Lung (tissue), 12 donors: ENCODE results near the gene LRRC17. TPM values are rescaled to one million over a fixed set of nuclear protein-coding genes. Genes with fewer than 3 reads are reported as not detected.

Source experiments
- ATAC-seq: fragments of 200-7000 bp; cut with Tn5 transposase; one replicate; pipeline ENCODE4 v1.9.1; 2020; ENCODE audit warnings: moderate number of reproducible peaks; ENCODE audit not compliant: insufficient read depth, low FRiP score
- DNase-seq, 3 donors: peaks; one replicate each; pipeline ENCODE4 v3.0.0-alpha.2; 2013 to 2017
- H3K27ac ChIP-seq, 2 donors: one replicate each; pipeline ENCODE4 v1.5.1; 2013; ENCODE audit warnings: mild to moderate bottlenecking in 2 of 2, moderate library complexity in 2 of 2, control low read depth in 1 of 2, inconsistent platforms in 1 of 2, low read depth in 1 of 2, low read length in 1 of 2
- H3K27me3 ChIP-seq, 3 donors: one replicate each; pipeline ENCODE4 v1.5.1; 2013; ENCODE audit warnings: low read length in 2 of 3; ENCODE audit not compliant: control insufficient read depth in 3 of 3, insufficient read depth in 3 of 3
- H3K36me3 ChIP-seq, 4 donors: one replicate each; pipeline ENCODE4 v1.5.1; 2013; ENCODE audit warnings: low read length in 4 of 4, mild to moderate bottlenecking in 1 of 4, moderate library complexity in 1 of 4; ENCODE audit not compliant: control insufficient read depth in 4 of 4, insufficient read depth in 4 of 4
- H3K4me1 ChIP-seq, 5 donors: one replicate each; pipeline ENCODE4 v1.5.1; 2013; ENCODE audit warnings: low read length in 5 of 5, mild to moderate bottlenecking in 2 of 5, moderate library complexity in 1 of 5; ENCODE audit not compliant: control insufficient read depth in 5 of 5, insufficient read depth in 5 of 5
- H3K4me3 ChIP-seq: one replicate; pipeline ENCODE4 v1.5.1; 2013; ENCODE audit warnings: mild to moderate bottlenecking, control low read depth, moderate library complexity
- H3K9ac ChIP-seq, 2 donors: one replicate each; pipeline ENCODE4 v1.5.1; 2013; ENCODE audit warnings: low read length in 2 of 2, control low read depth in 1 of 2; ENCODE audit not compliant: insufficient read depth in 1 of 2
- H3K9me3 ChIP-seq, 4 donors: one replicate each; pipeline ENCODE4 v1.5.1; 2013; ENCODE audit warnings: low read length in 3 of 4, mild to moderate bottlenecking in 1 of 4, moderate library complexity in 1 of 4; ENCODE audit not compliant: control insufficient read depth in 4 of 4, insufficient read depth in 3 of 4
- WGBS, 2 donors: extraction: QIAGEN DNeasy Blood & Tissue Kit; methylation state at CpG; one replicate each; pipeline ENCODE4 v1.1.7; 2013; 5-methylcytosine and 5-hydroxymethylcytosine counted together
- polyA plus RNA-seq, 2 donors: library from polyadenylated mRNA; stranded (reverse); fragments of 200-250 nt; gene quantifications; one replicate each; pipeline ENCODE4 v1.2.1, GENCODE V29; 2013
- total RNA-seq, 2 donors: library from RNA; depleted of rRNA in 1 of 2; stranded (reverse); fragments of >200 nt in 1 of 2; gene quantifications; one replicate each; pipeline ENCODE4 v1.2.1, GENCODE V29; 2014 to 2021
- TF ChIP-seq, protein P1 (sequence below): IDR thresholded peaks from 2 replicates; pipeline ENCODE4 v1.5.1; 2012; ENCODE audit warnings: mild to moderate bottlenecking; ENCODE audit errors: control extremely low read depth, extremely low read depth
- donor health status: control.
- donor health status: control.
- donor health status: Bipolar disorder and iron deficiency.
- donor health status: healthy.
- donor health status: DM: yes; HTN: yes; CAD: no.

LRRC17 gene
- total and polyA plus RNA-seq, 4 donors, result 0.63 to 81.6 (median 2.2) TPM

DNA sequence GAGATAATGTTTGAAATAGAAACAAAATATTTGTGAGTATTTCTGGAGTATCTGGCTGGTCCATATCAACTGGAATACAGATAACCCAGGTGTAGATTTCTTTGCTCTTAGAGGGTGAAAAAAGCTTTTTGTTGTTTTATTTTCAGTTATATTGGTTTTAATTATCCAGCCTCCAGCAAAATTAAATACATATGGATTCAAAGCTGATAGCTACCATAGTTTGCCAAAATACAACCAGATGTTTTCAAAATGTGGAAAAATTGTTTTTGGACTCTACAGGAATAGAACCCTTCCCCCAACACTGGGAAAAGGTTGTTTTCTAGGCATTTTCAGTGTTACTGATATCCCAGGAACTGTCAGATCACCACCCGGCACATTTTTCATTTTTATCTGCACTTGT, 30.1 kb downstream of the LRRC17 start:
- peaks cover 0 to 54% (median 15%) of the 10 kb centered on the region in 4 donors for H3K36me3 ChIP-seq
- 88 to 98% methylated on average over 1 of the region's 1 CpG for WGBS, 2 donors
- DNase-seq, result no peak
- TF ChIP-seq, protein P1, sequence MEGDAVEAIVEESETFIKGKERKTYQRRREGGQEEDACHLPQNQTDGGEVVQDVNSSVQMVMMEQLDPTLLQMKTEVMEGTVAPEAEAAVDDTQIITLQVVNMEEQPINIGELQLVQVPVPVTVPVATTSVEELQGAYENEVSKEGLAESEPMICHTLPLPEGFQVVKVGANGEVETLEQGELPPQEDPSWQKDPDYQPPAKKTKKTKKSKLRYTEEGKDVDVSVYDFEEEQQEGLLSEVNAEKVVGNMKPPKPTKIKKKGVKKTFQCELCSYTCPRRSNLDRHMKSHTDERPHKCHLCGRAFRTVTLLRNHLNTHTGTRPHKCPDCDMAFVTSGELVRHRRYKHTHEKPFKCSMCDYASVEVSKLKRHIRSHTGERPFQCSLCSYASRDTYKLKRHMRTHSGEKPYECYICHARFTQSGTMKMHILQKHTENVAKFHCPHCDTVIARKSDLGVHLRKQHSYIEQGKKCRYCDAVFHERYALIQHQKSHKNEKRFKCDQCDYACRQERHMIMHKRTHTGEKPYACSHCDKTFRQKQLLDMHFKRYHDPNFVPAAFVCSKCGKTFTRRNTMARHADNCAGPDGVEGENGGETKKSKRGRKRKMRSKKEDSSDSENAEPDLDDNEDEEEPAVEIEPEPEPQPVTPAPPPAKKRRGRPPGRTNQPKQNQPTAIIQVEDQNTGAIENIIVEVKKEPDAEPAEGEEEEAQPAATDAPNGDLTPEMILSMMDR, result no peak
- no peak overlapping the region for H3K27ac ChIP-seq
- no peak overlapping the region for H3K9ac ChIP-seq
- no peaks in the 10 kb centered on the region for H3K27me3 ChIP-seq
- H3K4me3 ChIP-seq, result no peak overlapping the region
- peaks cover 0 to 17% (median 5%) of the 10 kb centered on the region in 5 donors for H3K4me1 ChIP-seq
- no peak for ATAC-seq
- no peaks in the 10 kb centered on the region for H3K9me3 ChIP-seq

DNA sequence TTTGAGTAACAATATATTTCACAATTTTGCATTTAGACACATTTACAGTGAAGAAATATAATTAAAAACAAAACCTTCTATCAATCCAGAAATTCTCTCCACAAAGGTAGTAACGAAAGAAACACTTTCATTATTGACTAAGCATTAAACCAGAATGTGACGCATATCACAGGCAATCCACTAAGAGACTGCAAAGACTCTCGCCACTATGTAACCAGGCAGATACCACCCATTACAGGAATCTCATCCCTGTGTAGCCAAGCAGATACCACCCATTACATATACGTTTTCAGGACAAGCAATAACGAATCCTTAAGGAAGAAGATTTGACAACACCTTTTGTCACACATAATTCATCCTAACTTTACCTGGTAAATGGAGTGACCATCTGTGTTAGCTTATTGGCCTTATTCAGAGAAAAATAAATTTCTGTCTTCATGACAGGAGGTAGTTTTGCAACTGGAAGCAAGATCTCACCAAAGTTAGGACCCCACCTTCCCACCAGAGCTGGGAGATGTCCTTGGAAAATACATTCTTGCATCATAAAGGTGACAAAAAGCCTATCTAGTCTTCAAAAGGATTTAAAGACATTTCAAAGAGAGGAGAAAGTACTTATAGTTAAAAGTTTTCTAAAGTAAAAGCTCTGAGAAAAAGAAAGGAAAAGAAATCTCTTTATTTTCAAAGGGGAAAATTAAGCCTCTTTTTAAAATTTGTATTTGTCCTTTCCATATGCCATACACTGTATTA, 30.8 kb downstream of the LRRC17 start:
- H3K9ac ChIP-seq, result no peak overlapping the region
- no peak for DNase-seq
- H3K36me3 ChIP-seq, result peaks cover 0 to 46% (median 15%) of the 10 kb centered on the region in 4 donors
- TF ChIP-seq, protein P1, result no peak
- peaks cover 0 to 17% (median 0%) of the 10 kb centered on the region in 5 donors for H3K4me1 ChIP-seq
- no peak for ATAC-seq
- 87 to 90% methylated on average over 5 of the region's 5 CpGs for WGBS, 2 donors
- H3K4me3 ChIP-seq, result no peak overlapping the region
- H3K9me3 ChIP-seq, result no peaks in the 10 kb centered on the region
- no peaks in the 10 kb centered on the region for H3K27me3 ChIP-seq
- H3K27ac ChIP-seq, result no peak overlapping the region

DNA sequence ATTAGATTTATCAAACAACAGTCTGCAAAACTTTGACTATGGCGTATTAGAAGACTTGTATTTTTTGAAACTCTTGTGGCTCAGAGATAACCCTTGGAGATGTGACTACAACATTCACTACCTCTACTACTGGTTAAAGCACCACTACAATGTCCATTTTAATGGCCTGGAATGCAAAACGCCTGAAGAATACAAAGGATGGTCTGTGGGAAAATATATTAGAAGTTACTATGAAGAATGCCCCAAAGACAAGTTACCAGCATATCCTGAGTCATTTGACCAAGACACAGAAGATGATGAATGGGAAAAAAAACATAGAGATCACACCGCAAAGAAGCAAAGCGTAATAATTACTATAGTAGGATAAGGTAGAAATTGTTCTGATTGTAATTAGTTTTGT, 31.4 kb downstream of the LRRC17 start:
- Histone ChIP-seq H3K27me3 (no peaks in the 10 kb centered on the region), H3K36me3 (peaks cover 0 to 42% (median 15%) of the 10 kb centered on the region in 4 donors), H3K9me3 (no peaks in the 10 kb centered on the region), H3K4me1 (peaks cover 0 to 13% (median 0%) of the 10 kb centered on the region in 5 donors), H3K9ac (no peak overlapping the region), H3K27ac (no peak overlapping the region), H3K4me3 (no peak overlapping the region)
- no peak for DNase-seq
- TF ChIP-seq, protein P1, result no peak
- 94 to 98% methylated on average over 4 of the region's 4 CpGs for WGBS, 2 donors
- no peak for ATAC-seq
